Small intestine (tissue), 7 donors: ENCODE measurements around the gene UEVLD. TPM values are rescaled to one million over a fixed set of nuclear protein-coding genes. Genes with fewer than 3 reads are reported as not detected.
A peak's percentile ranks its signal among the peaks of the same experiment; 100 is the strongest.

Experiments
- DNase-seq, 2 donors: peaks; one replicate each; pipeline versions ENCODE4 v3.0.0 to v3.0.0-alpha.2; 2013
- FAIRE-seq: peaks from 2 replicates; lab custom pipeline; 2012; peaks lifted over from hg19 to GRCh38; lab: Jason Lieb, UNC
- H3K27ac ChIP-seq, 3 donors: one replicate each; pipeline ENCODE4 v1.5.1; 2013; ENCODE audit warnings: low read length in 2 of 3, mild to moderate bottlenecking in 2 of 3, control low read depth in 1 of 3, inconsistent platforms in 1 of 3, low read depth in 1 of 3, moderate library complexity in 1 of 3
- H3K27me3 ChIP-seq, 3 donors: one replicate each; pipeline ENCODE4 v1.6.1; 2013; ENCODE audit warnings: low read length in 3 of 3, inconsistent platforms in 1 of 3; ENCODE audit not compliant: control insufficient read depth in 3 of 3, insufficient read depth in 3 of 3
- H3K36me3 ChIP-seq, 3 donors: one replicate each; pipeline ENCODE4 v1.6.1; 2013; ENCODE audit warnings: low read length in 3 of 3, inconsistent platforms in 1 of 3, low read depth in 1 of 3, mild to moderate bottlenecking in 1 of 3, moderate library complexity in 1 of 3; ENCODE audit not compliant: control insufficient read depth in 3 of 3, insufficient read depth in 2 of 3
- H3K4me1 ChIP-seq, 3 donors: one replicate each; pipeline ENCODE4 v1.6.1; 2013; ENCODE audit warnings: low read length in 2 of 3, inconsistent platforms in 1 of 3, low read depth in 1 of 3, mild to moderate bottlenecking in 1 of 3, moderate library complexity in 1 of 3; ENCODE audit not compliant: control insufficient read depth in 3 of 3, insufficient read depth in 2 of 3
- H3K4me3 ChIP-seq, 3 donors: one replicate each; pipeline ENCODE4 v1.5.1; 2013; ENCODE audit warnings: low read length in 3 of 3, control low read depth in 1 of 3, inconsistent platforms in 1 of 3, low read depth in 1 of 3, mild to moderate bottlenecking in 1 of 3, moderate library complexity in 1 of 3
- H3K9me3 ChIP-seq, 2 donors: one replicate each; pipeline ENCODE4 v1.6.1; 2013; ENCODE audit warnings: low read depth in 1 of 2, low read length in 1 of 2; ENCODE audit not compliant: control insufficient read depth in 2 of 2, insufficient read depth in 1 of 2
- WGBS, 3 donors: extraction: QIAGEN DNeasy Blood & Tissue Kit; methylation state at CpG; one replicate each; pipeline ENCODE4 v1.1.7; 2013; 5-methylcytosine and 5-hydroxymethylcytosine counted together
- polyA plus RNA-seq, 4 donors: library from polyadenylated mRNA; stranded (reverse) in 3 of 4; unstranded in 1 of 4; fragments of 200-250 nt in 3 of 4; fragments of 120-200 nt in 1 of 4; gene quantifications; one replicate each; pipeline versions ENCODE4 v1.2.1 to v1.2.3, GENCODE V29; 2013
- donor health status: healthy with polysubstance abuse.
- donor health status: control.
- donor health status: control.
- donor health status: Bipolar disorder and iron deficiency.
- donor health status: healthy.

Gene UEVLD
- polyA plus RNA-seq, 4 donors = 9.2 to 18.3 (median 11.4) TPM

DNA sequence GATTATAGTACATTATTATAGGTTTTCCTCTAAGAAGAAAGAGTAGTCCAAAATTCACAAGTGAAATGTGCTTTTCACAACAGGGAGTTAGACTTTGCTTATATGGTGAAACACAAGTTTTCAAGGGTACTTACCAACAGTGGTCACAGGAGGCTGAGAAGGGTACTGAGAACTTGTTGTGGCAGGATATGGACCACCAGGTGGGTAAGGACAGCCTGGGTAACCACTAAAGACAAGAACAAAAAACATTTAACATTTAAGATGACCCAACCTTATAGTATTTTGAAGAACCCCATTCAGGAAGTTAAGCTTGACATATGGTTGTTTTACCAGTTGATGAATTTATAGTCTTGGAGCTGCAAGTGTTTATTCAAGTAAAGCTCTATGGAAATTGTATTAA is 86.2 kb downstream of the UEVLD start:
- Histone ChIP-seq H3K4me3 (no peak overlapping the region), H3K9me3 (no peaks in the 10 kb centered on the region), H3K4me1 (peaks cover 0 to 2% (median 0%) of the 10 kb centered on the region in 3 donors), H3K27me3 (no peaks in the 10 kb centered on the region), H3K27ac (no peak overlapping the region), H3K36me3 (peaks cover 8 to 25% (median 22%) of the 10 kb centered on the region in 3 donors)
- DNase-seq = no peak
- FAIRE-seq = no peak

DNA sequence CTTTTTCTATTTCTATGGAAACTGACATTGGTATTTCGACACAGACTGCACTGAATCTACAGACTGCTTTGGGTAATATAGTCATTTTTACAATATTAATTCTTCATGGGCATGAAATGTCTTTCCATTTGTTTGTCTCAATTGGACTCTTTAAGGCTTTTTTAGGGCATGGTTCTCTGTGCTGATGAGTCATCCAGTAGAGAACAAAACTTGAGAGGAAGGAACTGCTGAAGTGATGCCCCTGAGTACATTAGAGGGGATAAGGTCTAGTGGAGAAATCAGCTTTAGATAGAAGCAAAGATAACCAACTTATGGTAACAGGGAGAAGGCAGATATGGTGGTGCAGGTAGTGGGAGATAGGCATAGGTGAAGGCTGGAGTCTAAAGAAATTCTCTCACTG is 86.9 kb downstream of the UEVLD start:
- Histone ChIP-seq H3K36me3 (peaks cover 8 to 27% (median 22%) of the 10 kb centered on the region in 3 donors), H3K27ac (no peak overlapping the region), H3K9me3 (no peaks in the 10 kb centered on the region), H3K4me3 (no peak overlapping the region), H3K4me1 (peaks cover 0 to 3% (median 2%) of the 10 kb centered on the region in 3 donors), H3K27me3 (no peaks in the 10 kb centered on the region)
- FAIRE-seq = no peak
- DNase-seq = no peak
- 96 to 100% (median 99%) methylated on average over 1 of the region's 1 CpG for WGBS, 3 donors

DNA sequence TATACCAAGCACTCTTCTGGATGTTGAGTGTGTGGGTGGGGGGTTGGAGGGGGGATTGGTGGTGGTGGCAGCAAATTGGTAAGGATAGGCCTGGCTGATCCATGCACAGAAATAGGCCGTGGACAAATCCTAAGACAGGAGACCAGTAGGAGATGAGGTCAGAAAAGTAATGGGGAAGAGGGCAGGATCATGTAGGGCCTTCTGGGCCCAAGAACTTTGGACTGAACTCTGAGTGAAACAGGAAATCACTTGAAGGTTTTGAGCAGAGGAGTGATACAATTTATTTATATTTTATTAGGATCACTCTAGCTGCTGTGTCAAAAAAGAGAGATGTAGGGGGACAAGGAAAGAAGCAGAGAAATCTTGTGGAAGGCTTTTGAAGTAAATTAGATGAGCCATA is 90.5 kb downstream of the UEVLD start:
- Histone ChIP-seq H3K9me3 (no peaks in the 10 kb centered on the region), H3K27ac (peak overlapping the region in 2 of 3 donors; percentile 8 to 32), H3K36me3 (peaks cover 5 to 19% (median 18%) of the 10 kb centered on the region in 3 donors), H3K27me3 (no peaks in the 10 kb centered on the region), H3K4me1 (peaks cover 0 to 15% (median 2%) of the 10 kb centered on the region in 3 donors), H3K4me3 (no peak overlapping the region)
- DNase-seq (peak in 1 of 2 donors; percentile 63), FAIRE-seq (no peak)
- WGBS, 3 donors = 82 to 91% (median 83%) methylated on average over 1 of the region's 1 CpG

DNA sequence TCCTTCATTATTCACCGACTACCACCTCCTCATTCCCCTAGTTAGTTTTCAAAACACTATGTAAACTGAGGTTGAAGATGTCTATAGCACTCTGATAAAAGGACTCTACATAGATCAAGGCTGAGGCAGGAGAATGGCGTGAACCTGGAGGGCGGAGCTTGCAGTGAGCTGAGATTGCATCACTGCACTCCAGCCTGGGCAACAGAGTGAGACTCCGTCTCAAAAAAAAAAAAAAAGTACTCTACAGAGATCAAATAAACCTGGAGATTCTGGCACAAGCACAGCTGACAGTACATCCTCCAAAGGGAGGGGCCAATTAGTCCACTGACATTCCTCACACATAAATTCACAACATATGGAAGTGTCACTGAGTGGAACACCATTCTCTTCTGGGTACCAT is 92.8 kb downstream of the UEVLD start:
- no peak for FAIRE-seq
- DNase-seq = peak in 1 of 2 donors; percentile 38
- H3K9me3 ChIP-seq = no peaks in the 10 kb centered on the region
- no peak overlapping the region for H3K4me3 ChIP-seq
- no peaks in the 10 kb centered on the region for H3K27me3 ChIP-seq
- peaks cover 3 to 17% (median 9%) of the 10 kb centered on the region in 3 donors for H3K36me3 ChIP-seq
- H3K4me1 ChIP-seq = peaks cover 0 to 28% (median 4%) of the 10 kb centered on the region in 3 donors
- no peak overlapping the region for H3K27ac ChIP-seq
- WGBS, 3 donors = 69 to 82% (median 74%) methylated on average over 4 of the region's 4 CpGs

DNA sequence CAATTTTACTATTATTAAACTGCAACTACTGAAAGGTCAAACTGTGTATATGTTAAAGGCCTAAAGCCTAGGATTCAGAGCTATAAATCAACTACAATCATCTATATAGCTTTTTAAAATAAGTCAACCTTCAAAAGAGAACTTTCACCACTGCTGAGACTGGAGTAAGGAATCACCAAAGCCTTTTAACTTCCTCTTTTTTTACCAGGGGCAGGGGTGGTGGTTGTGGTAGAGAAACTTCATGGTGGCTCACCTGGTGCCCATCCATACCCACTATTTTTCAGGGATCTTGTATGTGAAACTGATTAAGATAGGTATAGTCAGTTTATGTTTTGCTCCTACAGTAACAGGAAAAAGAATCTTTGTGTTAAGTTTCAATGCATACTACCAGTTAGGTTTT is 93.3 kb downstream of the UEVLD start:
- DNase-seq (no peak), FAIRE-seq (no peak)
- Histone ChIP-seq H3K27ac (no peak overlapping the region), H3K4me1 (peaks cover 0 to 28% (median 4%) of the 10 kb centered on the region in 3 donors), H3K4me3 (no peak overlapping the region), H3K27me3 (no peaks in the 10 kb centered on the region), H3K9me3 (no peaks in the 10 kb centered on the region), H3K36me3 (peaks cover 3 to 16% (median 9%) of the 10 kb centered on the region in 3 donors)

DNA sequence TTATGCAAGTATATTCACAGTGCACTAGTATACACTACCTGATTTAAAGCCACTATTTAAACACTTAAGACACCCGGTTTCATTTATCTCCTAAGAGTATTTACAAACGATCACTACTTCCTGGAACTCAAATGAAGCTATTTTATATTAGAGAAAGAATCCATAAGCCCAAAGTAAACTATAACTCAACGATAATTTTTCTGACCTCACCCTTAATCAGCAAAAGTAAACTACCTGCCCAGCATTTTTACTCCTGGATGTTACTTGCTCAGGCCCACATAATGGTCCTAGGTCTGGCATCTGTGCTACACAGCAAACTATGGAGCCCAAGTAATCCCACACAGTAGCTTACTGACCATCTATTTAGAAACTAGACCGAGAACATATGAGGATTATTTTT is 95.2 kb downstream of the UEVLD start:
- peak overlapping the region in 2 of 3 donors; percentile 49 to 85 for H3K27ac ChIP-seq
- FAIRE-seq = no peak
- peaks cover 2 to 28% (median 5%) of the 10 kb centered on the region in 3 donors for H3K4me1 ChIP-seq
- H3K4me3 ChIP-seq = no peak overlapping the region
- peaks cover 5 to 12% (median 7%) of the 10 kb centered on the region in 3 donors for H3K36me3 ChIP-seq
- no peaks in the 10 kb centered on the region for H3K9me3 ChIP-seq
- peak; percentile 28 to 39 for DNase-seq
- WGBS, 3 donors = 33 to 62% (median 47%) methylated on average over 4 of the region's 4 CpGs
- no peaks in the 10 kb centered on the region for H3K27me3 ChIP-seq

DNA sequence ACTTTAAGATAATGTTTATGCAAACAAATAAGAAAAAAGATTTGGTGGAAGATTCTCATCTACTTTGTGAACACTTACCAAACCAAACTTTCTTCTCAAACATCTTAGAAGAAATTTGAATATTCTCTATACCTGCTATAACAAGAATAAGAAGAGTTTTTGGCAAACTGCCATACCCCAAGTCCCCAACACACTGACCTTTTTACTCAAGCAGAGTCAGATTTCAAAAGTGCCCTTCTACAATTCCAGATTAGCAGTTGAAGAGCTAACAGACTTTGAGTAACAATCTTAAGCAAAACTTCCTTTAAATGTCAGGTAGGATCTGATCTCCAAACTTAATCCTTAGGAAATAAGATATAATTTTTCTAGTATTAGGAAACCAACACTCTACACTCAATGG is 95.6 kb downstream of the UEVLD start:
- no peaks in the 10 kb centered on the region for H3K27me3 ChIP-seq
- H3K9me3 ChIP-seq = no peaks in the 10 kb centered on the region
- no peak overlapping the region for H3K4me3 ChIP-seq
- peaks cover 2 to 28% (median 5%) of the 10 kb centered on the region in 3 donors for H3K4me1 ChIP-seq
- FAIRE-seq = no peak
- H3K27ac ChIP-seq = peak overlapping the region in 1 of 3 donors; percentile 85
- peaks cover 4 to 10% (median 6%) of the 10 kb centered on the region in 3 donors for H3K36me3 ChIP-seq
- DNase-seq = peak in 1 of 2 donors; percentile 24

DNA sequence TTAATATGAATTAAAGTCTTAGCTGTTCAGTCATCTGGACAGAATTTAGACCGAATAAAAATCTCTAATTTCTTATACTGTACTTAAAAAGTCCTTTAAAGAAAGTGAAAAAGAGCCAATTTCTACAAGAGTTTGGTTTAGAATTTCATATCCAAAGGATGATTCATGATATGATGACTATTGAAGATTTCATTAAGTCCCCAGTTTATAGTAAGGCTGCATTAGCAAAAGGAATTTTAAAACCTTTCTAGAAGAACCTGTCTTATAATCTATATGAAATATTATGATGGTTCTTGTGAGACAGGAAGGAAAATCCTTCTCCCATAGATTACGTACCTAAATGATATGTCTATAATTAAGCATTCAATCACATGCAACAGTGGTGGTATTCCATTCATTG is 96.6 kb downstream of the UEVLD start:
- FAIRE-seq = no peak
- H3K36me3 ChIP-seq = peaks cover 4 to 9% (median 5%) of the 10 kb centered on the region in 3 donors

More for the DNA sequence above, 96.6 kb downstream of the UEVLD start:
- Histone ChIP-seq H3K27me3 (no peaks in the 10 kb centered on the region), H3K27ac (peak overlapping the region in 2 of 3 donors; percentile 64 to 85), H3K9me3 (no peaks in the 10 kb centered on the region), H3K4me3 (no peak overlapping the region), H3K4me1 (peaks cover 2 to 28% (median 5%) of the 10 kb centered on the region in 3 donors)
- no peak for DNase-seq
- WGBS, 3 donors = 94 to 100% (median 95%) methylated on average over 2 of the region's 2 CpGs
